HG02943 (cell line): Measurements from ENCODE around the gene RHOBTB1.
"Not testable (repeated sequence)": the region's sequence is repeated elsewhere in the genome, so short reads cannot be mapped to it uniquely, and the experiment has no call there.

Experiments
- ATAC-seq: cut with Tn5 transposase; IDR thresholded peaks from one replicate; pipeline ENCODE4 v1.9.1; 2021; ENCODE audit warnings: mild to moderate bottlenecking, low read depth, moderate library complexity; ENCODE audit not compliant: unreplicated experiment

The RHOBTB1 gene

DNA sequence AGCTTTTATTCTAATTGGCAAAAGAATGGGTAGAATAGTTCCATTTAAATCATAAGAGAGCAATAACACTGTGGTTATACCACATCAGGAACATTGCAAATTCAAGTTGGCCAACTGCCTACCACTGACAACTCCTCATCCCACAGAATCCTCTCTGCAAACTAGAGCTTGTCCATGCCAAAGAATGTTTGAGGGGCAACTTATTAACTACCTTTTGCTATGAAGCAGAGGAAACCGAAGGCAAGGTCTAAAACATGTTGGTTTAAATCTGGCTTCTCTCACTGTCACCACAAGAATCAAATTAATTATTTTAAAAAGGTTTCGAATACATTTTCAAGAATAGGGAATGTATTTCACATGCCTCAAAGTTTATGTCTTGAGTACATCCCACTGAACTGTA, 36.0 kb downstream of the RHOBTB1 start:
- no peak for ATAC-seq

DNA sequence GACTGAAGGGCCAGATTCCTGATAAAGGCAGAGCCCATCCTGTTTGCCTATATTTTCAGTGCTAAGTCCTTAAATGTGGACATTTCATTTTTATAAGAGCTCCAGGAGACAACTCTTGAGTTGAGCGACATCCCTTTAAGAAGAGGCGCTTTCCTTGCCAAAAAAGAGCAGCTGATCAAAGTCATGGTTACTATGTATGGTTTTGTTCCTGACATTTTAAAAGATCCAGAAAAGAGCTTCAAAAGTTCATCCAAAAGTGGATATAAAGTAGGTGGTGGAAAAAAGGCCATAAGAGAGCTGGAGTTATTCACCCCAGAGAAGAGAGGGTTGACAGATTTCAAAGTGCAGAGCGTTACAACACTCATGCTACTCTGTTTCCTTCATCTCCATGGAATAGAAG, 36.7 kb downstream of the RHOBTB1 start:
- ATAC-seq: no peak

- not testable (repeated sequence) for ATAC-seq
These were observed 37.2 kb downstream of the RHOBTB1 start for GRCh38 chr10:60906825-60907224.

GRCh38 chr10:60906411-60906810, 37.6 kb downstream of the RHOBTB1 start:
- no peak for ATAC-seq

- no peak for ATAC-seq
These were observed 38.4 kb downstream of the RHOBTB1 start for GRCh38 chr10:60905580-60905979.

DNA sequence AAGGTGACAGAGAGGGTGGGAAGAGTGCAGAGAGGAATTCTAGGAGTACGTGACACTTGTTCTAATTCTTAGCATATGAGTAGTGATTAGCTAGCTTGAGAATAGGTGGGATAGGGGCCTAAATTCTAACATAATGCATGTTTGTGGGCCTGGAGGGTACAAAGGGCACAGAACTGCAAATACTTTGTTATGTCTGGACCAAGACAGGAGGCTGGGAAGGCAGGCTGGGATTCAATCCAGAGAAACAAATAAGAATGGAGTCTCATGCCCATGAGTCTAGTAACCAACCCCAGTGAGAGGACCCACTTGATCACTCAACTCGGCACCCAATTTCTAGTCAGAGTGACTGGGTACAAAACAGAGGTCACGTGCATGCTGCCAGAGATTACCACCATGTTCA, 40.9 kb downstream of the RHOBTB1 start:
- no peak for ATAC-seq

GRCh38 chr10:60901561-60902235, 42.3 kb downstream of the RHOBTB1 start:
- no peak for ATAC-seq

GRCh38 chr10:60899266-60899665, 44.7 kb downstream of the RHOBTB1 start:
- no peak for ATAC-seq

- no peak for ATAC-seq
These were observed 45.7 kb downstream of the RHOBTB1 start for GRCh38 chr10:60898321-60898720.

DNA sequence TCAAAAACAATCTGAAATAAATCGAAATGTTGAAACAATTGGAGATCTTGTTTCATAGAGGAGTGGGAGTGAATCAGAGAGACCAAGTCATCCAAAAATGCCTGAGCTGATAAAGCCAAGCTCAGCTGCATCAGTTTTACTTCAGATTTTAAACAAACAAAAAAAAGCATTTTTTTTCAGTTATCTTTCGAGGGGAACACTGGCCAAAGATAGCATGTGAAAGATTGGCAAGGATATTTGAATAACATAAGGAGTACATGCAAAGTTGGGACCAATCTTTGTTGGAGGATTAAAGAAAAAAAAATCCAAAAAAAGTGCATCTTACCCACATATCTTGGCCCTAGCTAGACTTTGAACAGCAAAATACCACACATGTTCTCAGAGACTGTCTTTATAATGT, 47.2 kb downstream of the RHOBTB1 start:
- ATAC-seq: no peak

GRCh38 chr10:60896033-60896432, 48.0 kb downstream of the RHOBTB1 start:
- no peak for ATAC-seq

GRCh38 chr10:60894786-60895185, 49.2 kb downstream of the RHOBTB1 start:
- no peak for ATAC-seq

DNA sequence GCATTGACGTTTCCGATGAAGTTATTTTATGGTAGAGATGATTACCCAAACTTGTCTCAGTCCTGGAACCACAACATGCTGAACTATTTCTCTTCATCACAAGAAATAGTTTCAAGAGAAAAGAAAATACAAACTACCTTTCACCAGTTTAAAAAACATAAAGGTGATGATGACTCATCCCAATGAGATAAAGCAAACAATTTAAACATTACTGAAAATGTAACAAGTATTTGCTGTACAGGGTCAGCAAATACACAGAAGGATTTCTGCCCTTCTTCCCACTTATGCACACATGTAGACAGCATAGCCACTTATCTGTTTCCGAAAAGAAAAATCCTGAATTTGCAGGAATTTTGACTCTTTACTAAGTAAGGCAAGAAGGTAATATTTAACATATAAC, 50.8 kb downstream of the RHOBTB1 start:
- ATAC-seq: no peak

DNA sequence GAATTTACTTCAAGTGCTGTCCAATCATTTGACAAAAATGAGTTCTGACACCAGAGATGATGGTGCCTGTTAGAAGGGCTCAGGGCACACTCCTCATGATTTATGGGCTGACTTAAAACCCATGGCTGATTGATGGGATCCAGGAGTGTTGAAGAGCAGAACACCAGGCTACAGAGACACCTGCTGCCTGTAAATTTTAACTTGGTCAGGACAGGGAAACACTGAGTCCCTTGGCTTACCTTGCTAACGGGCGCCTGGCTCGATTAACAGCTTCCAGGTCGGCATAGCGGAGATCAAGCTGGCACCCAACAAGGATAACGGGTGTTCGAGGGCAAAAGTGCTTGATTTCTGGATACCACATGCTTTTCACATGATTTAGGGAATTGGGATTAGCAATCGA, 51.4 kb downstream of the RHOBTB1 start:
- no peak for ATAC-seq

- ATAC-seq: no peak
These were observed 53.2 kb downstream of the RHOBTB1 start for GRCh38 chr10:60890811-60891210.

GRCh38 chr10:60883187-60883586, 60.8 kb downstream of the RHOBTB1 start:
- peak; percentile 76 for ATAC-seq

DNA sequence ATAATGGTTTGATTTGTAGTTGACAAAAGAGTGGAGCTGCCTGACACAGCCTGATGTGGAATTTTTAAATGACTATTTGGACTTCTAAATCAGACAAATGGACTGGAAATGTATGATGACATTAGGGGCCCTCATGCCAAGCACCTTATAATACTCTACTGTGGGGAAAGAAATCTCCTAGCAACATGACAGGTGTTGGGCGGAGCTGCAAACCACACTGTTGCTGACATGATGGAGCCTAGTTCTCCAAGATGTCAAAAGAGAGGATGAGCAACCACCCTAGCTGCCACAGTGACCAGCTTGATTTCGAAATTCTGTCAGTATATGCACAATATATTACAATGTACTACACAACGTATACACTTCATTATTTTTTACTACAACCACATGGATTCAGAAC, 65.8 kb downstream of the RHOBTB1 start:
- ATAC-seq: no peak

GRCh38 chr10:60877777-60878120, 66.2 kb downstream of the RHOBTB1 start:
- ATAC-seq: no peak

- no peak for ATAC-seq
These were observed 66.8 kb downstream of the RHOBTB1 start for GRCh38 chr10:60877061-60877776.

GRCh38 chr10:60873758-60874157, 70.2 kb downstream of the RHOBTB1 start:
- no peak for ATAC-seq

- ATAC-seq: no peak
These were observed 71.5 kb downstream of the RHOBTB1 start for GRCh38 chr10:60872451-60872850.

DNA sequence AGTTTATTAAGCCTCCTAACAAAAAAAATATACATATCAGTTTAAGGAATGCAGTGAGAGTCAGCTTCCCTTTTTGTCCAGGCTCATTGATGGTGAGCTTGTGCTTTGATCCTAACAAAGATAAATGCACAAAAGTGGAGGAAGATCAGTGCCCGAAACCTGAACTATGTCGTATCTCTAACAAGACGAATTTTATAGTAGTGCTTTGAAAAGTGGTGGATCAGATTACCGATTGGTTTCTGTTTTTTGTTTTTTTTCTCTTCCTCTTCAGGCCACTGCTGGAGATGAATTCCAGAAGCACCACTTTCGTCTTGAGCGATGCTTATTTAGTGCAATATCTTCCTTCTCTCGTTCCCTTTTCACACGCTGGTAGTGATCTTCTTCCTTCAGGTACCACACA, 72.8 kb downstream of the RHOBTB1 start:
- ATAC-seq: no peak
